ENCODE data around the gene ATF7.

DNA sequence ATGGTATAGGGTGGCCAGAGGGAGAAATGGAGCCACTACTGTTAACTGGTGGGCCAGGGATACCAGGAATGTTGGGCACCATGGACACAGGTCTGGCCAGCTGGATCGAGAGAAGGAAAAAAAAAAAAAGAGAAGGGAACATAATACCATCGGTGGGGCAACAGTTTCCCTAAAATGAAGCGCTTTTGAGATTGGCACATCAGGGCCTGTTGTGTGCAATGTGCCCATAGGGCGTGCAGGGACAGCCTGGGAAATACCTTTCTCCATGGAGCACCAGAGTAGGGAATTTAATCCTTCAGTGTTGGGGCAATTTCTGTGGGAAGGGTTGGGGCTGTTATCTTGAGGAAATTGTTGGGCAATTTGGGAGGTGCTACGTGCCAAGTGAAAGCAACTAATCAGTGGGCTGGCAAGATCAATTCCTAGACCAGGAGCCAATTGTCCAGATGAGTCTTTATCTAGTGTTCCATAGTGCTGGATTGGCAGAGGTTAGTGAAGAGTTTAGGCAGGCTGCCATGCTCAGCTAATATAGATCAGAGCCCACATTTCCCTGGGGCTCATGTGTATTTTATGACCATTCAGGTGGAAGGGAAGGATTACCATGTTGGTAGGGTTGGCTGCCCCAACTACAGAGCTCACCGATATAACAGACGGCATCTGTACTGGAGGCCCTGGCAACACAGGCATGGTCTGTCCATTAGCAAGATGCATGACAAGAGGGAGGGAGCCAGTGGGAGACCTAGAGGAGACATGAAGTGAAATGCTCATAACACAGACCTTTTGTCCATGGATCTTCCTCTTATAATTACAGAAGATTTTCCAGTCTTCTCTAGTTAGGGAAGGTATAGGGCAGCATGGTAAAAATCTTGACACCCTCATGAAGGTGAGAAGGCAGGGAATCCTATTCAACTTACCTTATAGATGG, 93.4 kb downstream of the ATF7 start:
- TF ChIP-seq POLR2AphosphoS5 (IDR thresholded peaks at IDR 0.05; ENCODE audit: low read depth) (no peak), CTCF (IDR thresholded peaks at IDR 0.05; ENCODE audit: insufficient read depth, low read length) (no peak), REST (IDR thresholded peaks at IDR 0.05; ENCODE audit: insufficient replicate concordance, low read depth) (no peak), GABPA (IDR thresholded peaks at IDR 0.05; ENCODE audit: low read depth) (no peak), SPI1 (IDR thresholded peaks at IDR 0.05; ENCODE audit: borderline replicate concordance, low read depth) (no peak)

Data from HL-60 (cell line).